ENCODE data around the gene LRPAP1.

The LRPAP1 gene

DNA sequence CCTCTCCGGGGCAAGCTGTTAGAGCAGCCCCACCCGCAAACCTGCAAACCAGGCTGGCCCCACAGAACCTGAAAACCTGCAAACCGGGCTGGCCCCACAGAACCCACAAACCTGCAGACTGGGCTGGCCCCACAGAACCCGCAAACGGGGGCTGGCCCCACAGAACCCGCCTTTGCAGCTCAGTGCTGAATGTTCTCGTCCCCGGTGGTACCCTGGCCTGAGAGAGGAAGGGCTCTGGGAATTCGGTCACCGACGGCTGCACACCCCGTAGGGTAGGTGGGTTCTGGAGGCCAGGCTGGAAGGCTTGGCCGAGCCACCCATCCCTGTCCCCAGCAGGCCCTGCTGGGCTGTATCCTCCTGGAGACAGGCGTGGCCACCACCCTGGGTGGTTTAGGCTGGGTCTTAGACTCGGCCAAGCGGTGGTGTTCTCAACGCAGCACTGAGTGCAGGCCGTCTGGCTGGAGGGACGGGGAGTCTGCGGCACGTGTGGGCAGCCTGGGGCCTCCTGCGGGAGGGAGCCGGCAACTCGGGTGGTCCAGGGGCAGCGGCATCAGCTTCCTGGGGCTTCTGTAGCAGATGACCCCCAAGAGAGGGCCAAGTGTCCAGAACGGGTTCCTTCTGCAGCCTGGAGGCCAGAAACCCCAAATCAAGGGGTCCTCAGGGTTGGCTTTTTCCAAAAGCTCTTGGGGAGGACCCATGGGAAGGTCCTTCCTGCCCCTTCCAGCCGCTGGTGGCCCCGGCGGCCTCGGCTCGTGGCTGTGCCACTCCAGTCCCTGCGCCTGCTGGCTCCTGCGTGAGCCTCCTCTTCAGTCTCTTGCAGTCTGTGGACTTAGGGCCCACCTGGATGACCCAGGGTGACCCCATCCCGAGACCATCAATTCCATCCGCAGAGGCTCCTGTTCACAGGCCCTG is 53.5 kb downstream of the LRPAP1 start:
- no peak for DNase-seq (ENCODE audit: low read depth, low spot score)
- ChIA-PET CTCF (interaction anchor here (1.1 to 6.0 kb wide), 9 partner anchors 7 to 372 kb away, joined by 3 to 134 read pairs (median 11); no protein-coding TSS in a partner anchor), POLR2A (no interaction called here)
- no peak overlapping the region for H3K4me3 ChIP-seq (ENCODE audit: low read depth, low read length)
- TF ChIP-seq, protein P1, sequence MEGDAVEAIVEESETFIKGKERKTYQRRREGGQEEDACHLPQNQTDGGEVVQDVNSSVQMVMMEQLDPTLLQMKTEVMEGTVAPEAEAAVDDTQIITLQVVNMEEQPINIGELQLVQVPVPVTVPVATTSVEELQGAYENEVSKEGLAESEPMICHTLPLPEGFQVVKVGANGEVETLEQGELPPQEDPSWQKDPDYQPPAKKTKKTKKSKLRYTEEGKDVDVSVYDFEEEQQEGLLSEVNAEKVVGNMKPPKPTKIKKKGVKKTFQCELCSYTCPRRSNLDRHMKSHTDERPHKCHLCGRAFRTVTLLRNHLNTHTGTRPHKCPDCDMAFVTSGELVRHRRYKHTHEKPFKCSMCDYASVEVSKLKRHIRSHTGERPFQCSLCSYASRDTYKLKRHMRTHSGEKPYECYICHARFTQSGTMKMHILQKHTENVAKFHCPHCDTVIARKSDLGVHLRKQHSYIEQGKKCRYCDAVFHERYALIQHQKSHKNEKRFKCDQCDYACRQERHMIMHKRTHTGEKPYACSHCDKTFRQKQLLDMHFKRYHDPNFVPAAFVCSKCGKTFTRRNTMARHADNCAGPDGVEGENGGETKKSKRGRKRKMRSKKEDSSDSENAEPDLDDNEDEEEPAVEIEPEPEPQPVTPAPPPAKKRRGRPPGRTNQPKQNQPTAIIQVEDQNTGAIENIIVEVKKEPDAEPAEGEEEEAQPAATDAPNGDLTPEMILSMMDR (IDR thresholded peaks at IDR 0.05; ENCODE audit: insufficient read depth, low read length, missing control alignments) = no peak

- TF ChIP-seq, protein P1 (IDR thresholded peaks at IDR 0.05; ENCODE audit: insufficient read depth, low read length, missing control alignments) = no peak
- ChIA-PET POLR2A (no interaction called here), CTCF (interaction anchor here (6.0 kb wide), 1 partner anchor 132 kb away, joined by 134 read pairs; no protein-coding TSS in a partner anchor)
- no peak for DNase-seq (ENCODE audit: low read depth, low spot score)
- no peak overlapping the region for H3K4me3 ChIP-seq (ENCODE audit: low read depth, low read length)
Measured at GRCh38 chr4:3477750-3478430, 54.3 kb downstream of the LRPAP1 start.

- H3K4me3 ChIP-seq (ENCODE audit: low read depth, low read length) = no peak overlapping the region
- ChIA-PET CTCF (interaction anchor here (0.6 to 6.0 kb wide), 2 partner anchors 132 to 278 kb away, joined by 3 to 134 read pairs; no protein-coding TSS in a partner anchor), POLR2A (no interaction called here)
- no peak for DNase-seq (ENCODE audit: low read depth, low spot score)
- TF ChIP-seq, protein P1 (IDR thresholded peaks at IDR 0.05; ENCODE audit: insufficient read depth, low read length, missing control alignments) = no peak
Measured at GRCh38 chr4:3476936-3477749, 55.1 kb downstream of the LRPAP1 start.

GRCh38 chr4:3476341-3476747 is 55.9 kb downstream of the LRPAP1 start:
- TF ChIP-seq, protein P1 (IDR thresholded peaks at IDR 0.05; ENCODE audit: insufficient read depth, low read length, missing control alignments) = no peak
- ChIA-PET CTCF (no interaction called here), POLR2A (no interaction called here)
- DNase-seq (ENCODE audit: low read depth, low spot score) = no peak
- no peak overlapping the region for H3K4me3 ChIP-seq (ENCODE audit: low read depth, low read length)

DNA sequence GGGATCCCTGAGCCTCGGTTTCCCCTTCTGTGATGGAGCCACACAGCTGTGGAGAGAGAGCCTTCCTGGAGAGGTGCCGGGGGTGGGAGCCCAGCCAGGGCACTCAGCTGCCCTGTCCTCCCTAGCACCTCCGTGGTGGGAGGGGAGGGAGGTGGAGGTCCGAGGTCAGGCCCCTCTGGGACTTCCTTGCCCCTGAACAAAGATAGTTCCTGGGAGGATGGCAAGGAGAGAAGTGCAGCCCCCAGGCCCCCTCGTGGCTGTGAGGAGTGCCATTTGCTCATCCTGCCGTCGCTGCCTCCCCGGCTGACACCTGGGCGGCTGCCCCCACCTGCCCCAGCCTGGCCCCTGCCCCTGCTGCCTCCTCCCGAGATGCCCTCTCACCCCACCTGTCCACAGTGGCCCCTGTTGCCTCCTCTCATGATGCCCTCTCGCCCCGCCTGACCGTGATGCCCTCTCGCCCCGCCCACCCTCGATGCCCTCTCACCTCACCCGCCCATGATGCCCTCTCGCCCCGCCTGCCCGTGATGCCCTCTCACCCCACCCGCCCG is 56.4 kb downstream of the LRPAP1 start:
- DNase-seq (ENCODE audit: low read depth, low spot score) = no peak
- TF ChIP-seq, protein P1 (IDR thresholded peaks at IDR 0.05; ENCODE audit: insufficient read depth, low read length, missing control alignments) = no peak
- ChIA-PET CTCF (no interaction called here), POLR2A (no interaction called here)
- H3K4me3 ChIP-seq (ENCODE audit: low read depth, low read length) = no peak overlapping the region
